ENCODE results near the gene GNB3.
A peak's percentile ranks its signal among the peaks of the same experiment; 100 is the strongest.

The GNB3 gene

GRCh38 chr12:6840761-6841515, at the start of gene GNB3:
Gene GNB3, plus strand, starts transcription at chr12:6840925. Its CDS starts 363 bp downstream, at chr12:6841288.
- Mint-ChIP-seq H3K36me3 (ENCODE audit: low read depth) (peaks cover 45% of the 10 kb centered on the region), H3K4me1 (peaks cover 27% of the 10 kb centered on the region), H3K4me3 (peak within 1 kb of the TSS in 2 of 3 experiments; percentile 5 to 45), H3K9me3 (no peaks in the 10 kb centered on the region), H3K27me3 (ENCODE audit: low read depth) (no peaks in the 10 kb centered on the region), H3K27ac (peak within 1 kb of the TSS; percentile 81 to 88 (median 85))
- TF ChIP-seq, protein P1, sequence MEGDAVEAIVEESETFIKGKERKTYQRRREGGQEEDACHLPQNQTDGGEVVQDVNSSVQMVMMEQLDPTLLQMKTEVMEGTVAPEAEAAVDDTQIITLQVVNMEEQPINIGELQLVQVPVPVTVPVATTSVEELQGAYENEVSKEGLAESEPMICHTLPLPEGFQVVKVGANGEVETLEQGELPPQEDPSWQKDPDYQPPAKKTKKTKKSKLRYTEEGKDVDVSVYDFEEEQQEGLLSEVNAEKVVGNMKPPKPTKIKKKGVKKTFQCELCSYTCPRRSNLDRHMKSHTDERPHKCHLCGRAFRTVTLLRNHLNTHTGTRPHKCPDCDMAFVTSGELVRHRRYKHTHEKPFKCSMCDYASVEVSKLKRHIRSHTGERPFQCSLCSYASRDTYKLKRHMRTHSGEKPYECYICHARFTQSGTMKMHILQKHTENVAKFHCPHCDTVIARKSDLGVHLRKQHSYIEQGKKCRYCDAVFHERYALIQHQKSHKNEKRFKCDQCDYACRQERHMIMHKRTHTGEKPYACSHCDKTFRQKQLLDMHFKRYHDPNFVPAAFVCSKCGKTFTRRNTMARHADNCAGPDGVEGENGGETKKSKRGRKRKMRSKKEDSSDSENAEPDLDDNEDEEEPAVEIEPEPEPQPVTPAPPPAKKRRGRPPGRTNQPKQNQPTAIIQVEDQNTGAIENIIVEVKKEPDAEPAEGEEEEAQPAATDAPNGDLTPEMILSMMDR (IDR thresholded peaks at IDR 0.05; ENCODE audit: unreplicated experiment in 3 of 3): no peak

- peak overlapping the region; percentile 96 to 98 (median 97) for H3K27ac Mint-ChIP-seq
- peak overlapping the region; percentile 60 to 69 (median 65) for H3K4me3 Mint-ChIP-seq
- TF ChIP-seq, protein P1 (IDR thresholded peaks at IDR 0.05; ENCODE audit: unreplicated experiment in 3 of 3): no peak
- peaks cover 25% of the 10 kb centered on the region for H3K4me1 Mint-ChIP-seq
- no peaks in the 10 kb centered on the region for H3K27me3 Mint-ChIP-seq (ENCODE audit: low read depth)
- H3K9me3 Mint-ChIP-seq: no peaks in the 10 kb centered on the region
- H3K36me3 Mint-ChIP-seq (ENCODE audit: low read depth): no peaks in the 10 kb centered on the region
These were observed 48.7 kb upstream of the GNB3 start for GRCh38 chr12:6791931-6792520.

GRCh38 chr12:6792522-6793201, 48.1 kb upstream of the GNB3 start:
- H3K27me3 Mint-ChIP-seq (ENCODE audit: low read depth): no peaks in the 10 kb centered on the region
- no peaks in the 10 kb centered on the region for H3K9me3 Mint-ChIP-seq
- H3K4me1 Mint-ChIP-seq: peaks cover 30% of the 10 kb centered on the region
- H3K36me3 Mint-ChIP-seq (ENCODE audit: low read depth): no peaks in the 10 kb centered on the region
- TF ChIP-seq, protein P1 (IDR thresholded peaks at IDR 0.05; ENCODE audit: unreplicated experiment in 3 of 3): no peak
- peak overlapping the region; percentile 96 to 98 (median 97) for H3K27ac Mint-ChIP-seq
- H3K4me3 Mint-ChIP-seq: peak overlapping the region; percentile 60 to 69 (median 65)

- no peaks in the 10 kb centered on the region for H3K36me3 Mint-ChIP-seq (ENCODE audit: low read depth)
- no peaks in the 10 kb centered on the region for H3K9me3 Mint-ChIP-seq
- H3K27me3 Mint-ChIP-seq (ENCODE audit: low read depth): no peaks in the 10 kb centered on the region
- H3K4me1 Mint-ChIP-seq: peaks cover 31% of the 10 kb centered on the region
- H3K27ac Mint-ChIP-seq: peak overlapping the region; percentile 1 to 46 (median 34)
- H3K4me3 Mint-ChIP-seq: no peak overlapping the region
- TF ChIP-seq, protein P1 (IDR thresholded peaks at IDR 0.05; ENCODE audit: unreplicated experiment in 3 of 3): no peak
These were observed 45.6 kb upstream of the GNB3 start for GRCh38 chr12:6795088-6795487.

DNA sequence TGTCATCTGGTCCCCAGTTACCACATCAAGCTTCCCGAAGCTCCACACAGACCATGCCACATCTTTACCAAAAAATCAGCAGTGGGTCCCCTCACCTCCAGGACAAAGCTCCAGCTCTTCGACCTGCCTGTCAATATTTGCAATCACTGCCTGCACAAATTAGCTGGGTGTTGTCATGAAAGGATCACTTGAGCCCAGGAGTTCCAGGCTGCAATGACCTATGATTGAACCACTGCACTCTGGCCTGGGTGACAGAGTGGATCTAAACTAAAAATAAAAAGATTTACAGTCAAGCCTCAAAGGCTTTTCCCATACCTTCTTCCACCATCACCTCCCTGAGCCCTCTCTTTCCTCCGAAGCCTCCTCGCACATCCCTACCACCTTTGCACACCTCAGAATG, 44.1 kb upstream of the GNB3 start:
- peak overlapping the region in 1 of 3 experiments; percentile 5 for H3K27ac Mint-ChIP-seq
- H3K9me3 Mint-ChIP-seq: no peaks in the 10 kb centered on the region
- no peak overlapping the region for H3K4me3 Mint-ChIP-seq
- TF ChIP-seq, protein P1 (IDR thresholded peaks at IDR 0.05; ENCODE audit: unreplicated experiment in 3 of 3): no peak
- no peaks in the 10 kb centered on the region for H3K36me3 Mint-ChIP-seq (ENCODE audit: low read depth)
- peaks cover 31% of the 10 kb centered on the region for H3K4me1 Mint-ChIP-seq
- no peaks in the 10 kb centered on the region for H3K27me3 Mint-ChIP-seq (ENCODE audit: low read depth)
